DMS 273 treated with DMSO at 0.1 percent for 48 hours (cell line): Measurements from ENCODE around the gene GALNT10.

Source experiments
- DNase-seq: peaks from one replicate; lab custom pipeline; 2025; lab: John Stamatoyannopoulos, UW

GALNT10 gene

GRCh38 chr5:154321546-154321945 is 131.0 kb downstream of the GALNT10 start:
- DNase-seq, result no peak

GRCh38 chr5:154324033-154324432 is 133.5 kb downstream of the GALNT10 start:
- no peak for DNase-seq

- DNase-seq, result no peak
Measured at GRCh38 chr5:154325566-154325965, 135.0 kb downstream of the GALNT10 start.

GRCh38 chr5:154329062-154329461 is 138.5 kb downstream of the GALNT10 start:
- DNase-seq, result no peak

- DNase-seq, result no peak
Measured at GRCh38 chr5:154329519-154330040, 139.0 kb downstream of the GALNT10 start.

GRCh38 chr5:154330097-154330667 is 139.6 kb downstream of the GALNT10 start:
- DNase-seq, result no peak

GRCh38 chr5:154331232-154331631 is 140.7 kb downstream of the GALNT10 start:
- no peak for DNase-seq

- DNase-seq, result no peak
Measured at GRCh38 chr5:154331924-154332323, 141.4 kb downstream of the GALNT10 start.

GRCh38 chr5:154332451-154332850 is 141.9 kb downstream of the GALNT10 start:
- DNase-seq, result no peak

- no peak for DNase-seq
Measured at GRCh38 chr5:154333016-154333415, 142.5 kb downstream of the GALNT10 start.

GRCh38 chr5:154334406-154335064 is 144.0 kb downstream of the GALNT10 start:
- DNase-seq, result no peak

- no peak for DNase-seq
Measured at GRCh38 chr5:154335065-154335448, 144.5 kb downstream of the GALNT10 start.

GRCh38 chr5:154341620-154342019 is 151.1 kb downstream of the GALNT10 start:
- no peak for DNase-seq

- no peak for DNase-seq
Measured at GRCh38 chr5:154342211-154342610, 151.7 kb downstream of the GALNT10 start.

- no peak for DNase-seq
Measured at GRCh38 chr5:154342963-154343362, 152.4 kb downstream of the GALNT10 start.

- no peak for DNase-seq
Measured at GRCh38 chr5:154344461-154344860, 153.9 kb downstream of the GALNT10 start.

- no peak for DNase-seq
Measured at GRCh38 chr5:154345255-154345952, 154.9 kb downstream of the GALNT10 start.

GRCh38 chr5:154346427-154346826 is 155.9 kb downstream of the GALNT10 start:
- no peak for DNase-seq

- DNase-seq, result no peak
Measured at GRCh38 chr5:154349626-154350264, 159.2 kb downstream of the GALNT10 start.

GRCh38 chr5:154351141-154351540 is 160.6 kb downstream of the GALNT10 start:
- DNase-seq, result no peak

GRCh38 chr5:154351566-154351965 is 161.0 kb downstream of the GALNT10 start:
- DNase-seq, result no peak

- no peak for DNase-seq
Measured at GRCh38 chr5:154352960-154353548, 162.5 kb downstream of the GALNT10 start.
